K562 (cell line): Measurements from ENCODE around the gene LAMTOR1. TPM values are rescaled to one million over a fixed set of nuclear protein-coding genes. Genes with fewer than 3 reads are reported as not detected.

ENCODE experiments used
- FOXP1 ChIP-seq: sonication (generic); formaldehyde crosslinking; IDR thresholded peaks from 2 replicates; pipeline ENCODE4 v1.8.0; 2022; ENCODE audit warnings: mild to moderate bottlenecking, missing genetic modification reagents
- KDM2B ChIP-seq: fragments of 250-450 bp; sonication (Bioruptor Pico); IDR thresholded peaks from 2 replicates; pipeline ENCODE4 v1.8.0; 2021; ENCODE audit warnings: mild to moderate bottlenecking, moderate library complexity
- KLF16 ChIP-seq: IDR thresholded peaks from 2 replicates; pipeline ENCODE4 v1.6.1; 2016; ENCODE audit warnings: antibody characterized with exemption
- POLR3G ChIP-seq: IDR thresholded peaks from 2 replicates; pipeline ENCODE4 v1.6.1; 2011; ENCODE audit not compliant: insufficient read length, insufficient replicate concordance; ENCODE audit errors: extremely low read depth
- PRPF4 ChIP-seq: fragments of 200-400 bp; formaldehyde crosslinking; IDR thresholded peaks from one replicate; pipeline ENCODE4 v1.6.1; 2017; ENCODE audit warnings: low read length, low read depth, mild to moderate bottlenecking; ENCODE audit not compliant: insufficient read depth, poor library complexity, severe bottlenecking
- PURB ChIP-seq: sonication (generic); formaldehyde crosslinking; IDR thresholded peaks from 2 replicates; pipeline ENCODE4 v1.9.0; 2021; ENCODE audit warnings: low read depth, mild to moderate bottlenecking, missing genetic modification reagents
- SNRNP70 ChIP-seq: fragments of 200-400 bp; formaldehyde crosslinking; optimal IDR thresholded peaks from 2 replicates; pipeline ENCODE3; 2017; ENCODE audit warnings: low read depth, low read length
- ZBTB17 ChIP-seq: fragments of 450-650 bp; formaldehyde crosslinking; IDR thresholded peaks from 2 replicates; pipeline ENCODE4 v1.4.0; 2020; ENCODE audit warnings: mild to moderate bottlenecking
- ZKSCAN8 ChIP-seq: fragments of 200-800 bp; sonication (Bioruptor generic); IDR thresholded peaks from 2 replicates; pipeline ENCODE4 v1.6.1; 2016; ENCODE audit warnings: missing genetic modification characterization, missing compliant biosample characterization
- ZNF324 ChIP-seq: fragments of 250-450 bp; sonication (Bioruptor Pico); IDR thresholded peaks from 2 replicates; pipeline ENCODE4 v1.4.0; 2020; ENCODE audit warnings: mild to moderate bottlenecking
- ZNF780A ChIP-seq: fragments of 250-450 bp; sonication (Bioruptor Pico); IDR thresholded peaks from 2 replicates; pipeline ENCODE4 v1.5.0; 2021; ENCODE audit warnings: mild to moderate bottlenecking
- polyA plus RNA-seq, 8 experiments: library from polyadenylated mRNA; depleted of rRNA in 4 of 8; stranded (reverse) in 5 of 8; unstranded in 3 of 8; fragments of >200 nt; fragmentation: Nextera tagmentation in 2 of 8; fragmentation: Illumina TruSeq in 1 of 8; extraction: Ambion mirVana in 2 of 8; extraction: Trizol in 1 of 8; gene quantifications; 2 replicates each; pipeline versions ENCODE4 v1.2.1 to v1.2.3, GENCODE V29; 2011 to 2014; ENCODE audit warnings: inconsistent platforms in 1 of 8, missing spikeins in 1 of 8
- total RNA-seq, 7 experiments: library from RNA; depleted of rRNA in 6 of 7; stranded (reverse); fragments of >200 nt in 6 of 7; fragmentation: Illumina TruSeq in 2 of 7; extraction: Trizol in 2 of 7; gene quantifications; 2 replicates each; pipeline versions ENCODE4 v1.2.1 to v1.2.3, GENCODE V29; 2011 to 2021; ENCODE audit warnings: low replicate concordance in 1 of 7
- TF ChIP-seq, protein P1 (sequence below): fragments of 250-450 bp; sonication (Bioruptor Pico); IDR thresholded peaks from 2 replicates; pipeline ENCODE4 v1.8.0; 2022; ENCODE audit warnings: inconsistent platforms, mild to moderate bottlenecking, moderate library complexity, borderline replicate concordance
- TF ChIP-seq, protein P2 (sequence below): fragments of 450-650 bp; conservative IDR thresholded peaks from 2 replicates; pipeline ENCODE4 v1.6.1; 2016; ENCODE audit warnings: missing genetic modification characterization, low read depth, mild to moderate bottlenecking, missing compliant biosample characterization, moderate library complexity
- TF ChIP-seq, protein P3 (sequence below): fragments of 250-450 bp; sonication (Bioruptor Pico); IDR thresholded peaks from 2 replicates; pipeline ENCODE4 v1.8.0; 2021; ENCODE audit warnings: moderate library complexity, mild to moderate bottlenecking, inconsistent platforms
- TF ChIP-seq, protein P4 (sequence below): fragments of 250-450 bp; sonication (Bioruptor Pico); IDR thresholded peaks from 2 replicates; pipeline ENCODE4 v1.8.0; 2021; ENCODE audit warnings: mild to moderate bottlenecking, moderate library complexity
- TF ChIP-seq, protein P5 (sequence below): sonication (generic); formaldehyde crosslinking; IDR thresholded peaks from 2 replicates; pipeline ENCODE4 v1.8.1; 2023; ENCODE audit warnings: missing genetic modification reagents, mild to moderate bottlenecking, borderline replicate concordance

Gene LAMTOR1
- total and polyA plus RNA-seq, 9 of the 15 experiments (the other 6 are each of a cell fraction or from before 2014, with no cell fraction given), result 62.6 to 104 (median 85.3) TPM

DNA sequence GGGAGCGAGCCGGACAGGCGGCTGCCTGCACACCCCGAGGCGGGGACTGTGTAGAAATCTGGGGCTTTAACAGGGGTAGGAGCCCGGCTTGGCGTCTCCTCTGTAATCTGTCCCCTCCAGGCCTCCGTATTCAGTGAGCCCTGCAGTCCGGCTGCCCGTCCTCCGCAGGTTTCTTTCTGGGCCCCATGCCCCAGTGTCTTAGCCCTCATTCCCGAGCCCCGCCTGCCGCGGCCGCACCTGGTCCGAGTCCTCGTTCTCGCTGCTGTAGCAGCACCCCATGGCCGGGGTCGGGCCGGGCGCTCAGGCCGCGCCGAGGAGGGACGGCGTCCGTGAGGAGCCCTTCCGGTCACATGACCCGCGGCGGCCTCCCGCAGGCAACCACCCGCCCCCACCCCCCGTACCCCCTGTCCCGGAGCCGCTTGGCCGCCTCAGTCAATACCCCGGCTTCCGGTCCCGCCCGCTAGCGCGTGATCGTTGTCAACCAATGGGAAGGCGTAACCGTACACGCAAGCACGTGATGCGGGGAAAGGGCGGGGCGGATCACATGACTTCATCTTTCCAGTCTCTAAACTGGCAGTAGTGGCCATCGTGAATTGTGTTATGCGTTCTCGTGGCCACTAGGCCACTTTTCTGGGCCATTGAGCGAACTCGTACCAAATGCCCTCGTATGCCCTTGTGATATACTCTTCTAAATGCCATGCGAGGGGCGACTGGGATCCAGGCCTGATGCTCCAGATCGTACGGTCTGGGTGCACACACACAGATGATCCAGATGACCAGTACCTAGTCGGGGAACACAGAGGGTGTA lies at the start of gene LAMTOR1 (continued):
- 0 out of 2 replicates have a peak, but pooled peaks have one; percentile 30 for TF ChIP-seq ZBTB17 (CRISPR knock-in tag)
- TF ChIP-seq KDM2B (CRISPR knock-in tag), result no peak
- peak; percentile 55; the same call in 1 of the 2 replicates for TF ChIP-seq FOXP1 (CRISPR knock-in tag)
- TF ChIP-seq, protein P1, sequence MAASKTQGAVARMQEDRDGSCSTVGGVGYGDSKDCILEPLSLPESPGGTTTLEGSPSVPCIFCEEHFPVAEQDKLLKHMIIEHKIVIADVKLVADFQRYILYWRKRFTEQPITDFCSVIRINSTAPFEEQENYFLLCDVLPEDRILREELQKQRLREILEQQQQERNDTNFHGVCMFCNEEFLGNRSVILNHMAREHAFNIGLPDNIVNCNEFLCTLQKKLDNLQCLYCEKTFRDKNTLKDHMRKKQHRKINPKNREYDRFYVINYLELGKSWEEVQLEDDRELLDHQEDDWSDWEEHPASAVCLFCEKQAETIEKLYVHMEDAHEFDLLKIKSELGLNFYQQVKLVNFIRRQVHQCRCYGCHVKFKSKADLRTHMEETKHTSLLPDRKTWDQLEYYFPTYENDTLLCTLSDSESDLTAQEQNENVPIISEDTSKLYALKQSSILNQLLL (CRISPR knock-in tag), result no peak
- TF ChIP-seq, protein P2, sequence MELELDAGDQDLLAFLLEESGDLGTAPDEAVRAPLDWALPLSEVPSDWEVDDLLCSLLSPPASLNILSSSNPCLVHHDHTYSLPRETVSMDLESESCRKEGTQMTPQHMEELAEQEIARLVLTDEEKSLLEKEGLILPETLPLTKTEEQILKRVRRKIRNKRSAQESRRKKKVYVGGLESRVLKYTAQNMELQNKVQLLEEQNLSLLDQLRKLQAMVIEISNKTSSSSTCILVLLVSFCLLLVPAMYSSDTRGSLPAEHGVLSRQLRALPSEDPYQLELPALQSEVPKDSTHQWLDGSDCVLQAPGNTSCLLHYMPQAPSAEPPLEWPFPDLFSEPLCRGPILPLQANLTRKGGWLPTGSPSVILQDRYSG, result peak; percentile 82; the same call in 1 of the 2 replicates
- TF ChIP-seq, protein P3, sequence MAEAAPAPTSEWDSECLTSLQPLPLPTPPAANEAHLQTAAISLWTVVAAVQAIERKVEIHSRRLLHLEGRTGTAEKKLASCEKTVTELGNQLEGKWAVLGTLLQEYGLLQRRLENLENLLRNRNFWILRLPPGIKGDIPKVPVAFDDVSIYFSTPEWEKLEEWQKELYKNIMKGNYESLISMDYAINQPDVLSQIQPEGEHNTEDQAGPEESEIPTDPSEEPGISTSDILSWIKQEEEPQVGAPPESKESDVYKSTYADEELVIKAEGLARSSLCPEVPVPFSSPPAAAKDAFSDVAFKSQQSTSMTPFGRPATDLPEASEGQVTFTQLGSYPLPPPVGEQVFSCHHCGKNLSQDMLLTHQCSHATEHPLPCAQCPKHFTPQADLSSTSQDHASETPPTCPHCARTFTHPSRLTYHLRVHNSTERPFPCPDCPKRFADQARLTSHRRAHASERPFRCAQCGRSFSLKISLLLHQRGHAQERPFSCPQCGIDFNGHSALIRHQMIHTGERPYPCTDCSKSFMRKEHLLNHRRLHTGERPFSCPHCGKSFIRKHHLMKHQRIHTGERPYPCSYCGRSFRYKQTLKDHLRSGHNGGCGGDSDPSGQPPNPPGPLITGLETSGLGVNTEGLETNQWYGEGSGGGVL (CRISPR knock-in tag), result no peak
- no peak for TF ChIP-seq SNRNP70
- no peak for TF ChIP-seq PURB (CRISPR knock-in tag)
- TF ChIP-seq ZNF780A, result 0 out of 2 replicates have a peak, but pooled peaks have one; percentile 19
- TF ChIP-seq, protein P4, sequence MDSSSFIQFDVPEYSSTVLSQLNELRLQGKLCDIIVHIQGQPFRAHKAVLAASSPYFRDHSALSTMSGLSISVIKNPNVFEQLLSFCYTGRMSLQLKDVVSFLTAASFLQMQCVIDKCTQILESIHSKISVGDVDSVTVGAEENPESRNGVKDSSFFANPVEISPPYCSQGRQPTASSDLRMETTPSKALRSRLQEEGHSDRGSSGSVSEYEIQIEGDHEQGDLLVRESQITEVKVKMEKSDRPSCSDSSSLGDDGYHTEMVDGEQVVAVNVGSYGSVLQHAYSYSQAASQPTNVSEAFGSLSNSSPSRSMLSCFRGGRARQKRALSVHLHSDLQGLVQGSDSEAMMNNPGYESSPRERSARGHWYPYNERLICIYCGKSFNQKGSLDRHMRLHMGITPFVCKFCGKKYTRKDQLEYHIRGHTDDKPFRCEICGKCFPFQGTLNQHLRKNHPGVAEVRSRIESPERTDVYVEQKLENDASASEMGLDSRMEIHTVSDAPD, result no peak
- no peak for TF ChIP-seq POLR3G
- TF ChIP-seq KLF16, result no peak
- TF ChIP-seq ZKSCAN8, result no peak
- no peak for TF ChIP-seq PRPF4
- no peak for TF ChIP-seq ZNF324 (CRISPR knock-in tag)
- TF ChIP-seq, protein P5, sequence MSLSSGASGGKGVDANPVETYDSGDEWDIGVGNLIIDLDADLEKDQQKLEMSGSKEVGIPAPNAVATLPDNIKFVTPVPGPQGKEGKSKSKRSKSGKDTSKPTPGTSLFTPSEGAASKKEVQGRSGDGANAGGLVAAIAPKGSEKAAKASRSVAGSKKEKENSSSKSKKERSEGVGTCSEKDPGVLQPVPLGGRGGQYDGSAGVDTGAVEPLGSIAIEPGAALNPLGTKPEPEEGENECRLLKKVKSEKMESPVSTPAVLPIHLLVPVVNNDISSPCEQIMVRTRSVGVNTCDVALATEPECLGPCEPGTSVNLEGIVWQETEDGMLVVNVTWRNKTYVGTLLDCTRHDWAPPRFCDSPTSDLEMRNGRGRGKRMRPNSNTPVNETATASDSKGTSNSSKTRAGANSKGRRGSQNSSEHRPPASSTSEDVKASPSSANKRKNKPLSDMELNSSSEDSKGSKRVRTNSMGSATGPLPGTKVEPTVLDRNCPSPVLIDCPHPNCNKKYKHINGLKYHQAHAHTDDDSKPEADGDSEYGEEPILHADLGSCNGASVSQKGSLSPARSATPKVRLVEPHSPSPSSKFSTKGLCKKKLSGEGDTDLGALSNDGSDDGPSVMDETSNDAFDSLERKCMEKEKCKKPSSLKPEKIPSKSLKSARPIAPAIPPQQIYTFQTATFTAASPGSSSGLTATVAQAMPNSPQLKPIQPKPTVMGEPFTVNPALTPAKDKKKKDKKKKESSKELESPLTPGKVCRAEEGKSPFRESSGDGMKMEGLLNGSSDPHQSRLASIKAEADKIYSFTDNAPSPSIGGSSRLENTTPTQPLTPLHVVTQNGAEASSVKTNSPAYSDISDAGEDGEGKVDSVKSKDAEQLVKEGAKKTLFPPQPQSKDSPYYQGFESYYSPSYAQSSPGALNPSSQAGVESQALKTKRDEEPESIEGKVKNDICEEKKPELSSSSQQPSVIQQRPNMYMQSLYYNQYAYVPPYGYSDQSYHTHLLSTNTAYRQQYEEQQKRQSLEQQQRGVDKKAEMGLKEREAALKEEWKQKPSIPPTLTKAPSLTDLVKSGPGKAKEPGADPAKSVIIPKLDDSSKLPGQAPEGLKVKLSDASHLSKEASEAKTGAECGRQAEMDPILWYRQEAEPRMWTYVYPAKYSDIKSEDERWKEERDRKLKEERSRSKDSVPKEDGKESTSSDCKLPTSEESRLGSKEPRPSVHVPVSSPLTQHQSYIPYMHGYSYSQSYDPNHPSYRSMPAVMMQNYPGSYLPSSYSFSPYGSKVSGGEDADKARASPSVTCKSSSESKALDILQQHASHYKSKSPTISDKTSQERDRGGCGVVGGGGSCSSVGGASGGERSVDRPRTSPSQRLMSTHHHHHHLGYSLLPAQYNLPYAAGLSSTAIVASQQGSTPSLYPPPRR (CRISPR knock-in tag), result no peak
